PC-9 (cell line): ENCODE data around the gene ZCCHC8. TPM values are rescaled to one million over a fixed set of nuclear protein-coding genes. Genes with fewer than 3 reads are reported as not detected.

ENCODE experiments used
- BruUV-seq: library from RNA; stranded (reverse); fragments of 400-500 nt; replicated peaks from 2 replicates; lab custom pipeline; 2021; lab: Mats Ljungman, UMichigan
- CTCF ChIA-PET: fragments of 300-600 bp; sonication (Branson Sonifier 250); formaldehyde crosslinking; loops from one replicate; lab custom pipeline; 2022; ENCODE audit warnings: antibody characterized with exemption; lab: Charles Lee
- POLR2A ChIA-PET: fragments of 300-600 bp; sonication (Branson Sonifier 250); formaldehyde crosslinking; loops from one replicate; lab custom pipeline; 2022; ENCODE audit warnings: antibody characterized with exemption; ENCODE audit not compliant: unreplicated experiment; lab: Charles Lee
- DNase-seq, 2 experiments: peaks; one replicate each; pipeline versions ENCODE4 v3.0.0 to v3.0.0-alpha.2; 2015 to 2022; ENCODE audit warnings: mixed read lengths in 1 of 2
- H2AFZ ChIP-seq: fragments of 200-600 bp; sonication (generic); 2 replicates; pipeline ENCODE4 v1.8.1; 2017; ENCODE audit warnings: antibody characterized with exemption
- H3F3A ChIP-seq: fragments of 200-600 bp; sonication (generic); 2 replicates; pipeline ENCODE4 v1.8.1; 2017; ENCODE audit warnings: antibody characterized with exemption, mild to moderate bottlenecking, low read depth; ENCODE audit not compliant: insufficient read depth
- H3K27ac ChIP-seq: fragments of 200-600 bp; sonication (generic); 2 replicates; pipeline ENCODE4 v1.6.1; 2016; ENCODE audit warnings: mixed run types
- H3K27me3 ChIP-seq: fragments of 200-600 bp; sonication (generic); 2 replicates; pipeline ENCODE4 v1.6.1; 2016; ENCODE audit warnings: low read depth, mixed run types; ENCODE audit not compliant: insufficient read depth
- H3K36me3 ChIP-seq: fragments of 200-600 bp; sonication (generic); 2 replicates; pipeline ENCODE4 v1.6.1; 2016; ENCODE audit warnings: low read depth, mixed run types
- H3K4me1 ChIP-seq: fragments of 200-600 bp; sonication (generic); replicated peaks from 2 replicates; pipeline ENCODE4 v1.6.1; 2016; ENCODE audit warnings: mixed run types; ENCODE audit not compliant: insufficient read depth
- H3K4me2 ChIP-seq: fragments of 200-600 bp; sonication (generic); 2 replicates; pipeline ENCODE4 v1.6.1; 2017; ENCODE audit warnings: mixed run types
- H3K4me3 ChIP-seq: fragments of 200-600 bp; sonication (generic); 2 replicates; pipeline ENCODE4 v1.6.1; 2016; ENCODE audit warnings: mixed run types
- H3K79me2 ChIP-seq: fragments of 200-600 bp; sonication (generic); 2 replicates; pipeline ENCODE4 v1.6.1; 2017; ENCODE audit warnings: low read depth, mixed run types
- H3K9me2 ChIP-seq: fragments of 200-600 bp; sonication (generic); 2 replicates; pipeline ENCODE4 v1.8.1; 2017; ENCODE audit warnings: mild to moderate bottlenecking; ENCODE audit not compliant: insufficient read depth
- H3K9me3 ChIP-seq: fragments of 200-600 bp; sonication (generic); 2 replicates; pipeline ENCODE4 v1.8.1; 2016; ENCODE audit warnings: low read depth; ENCODE audit not compliant: insufficient read depth
- H4K20me1 ChIP-seq: fragments of 200-600 bp; sonication (generic); 2 replicates; pipeline ENCODE4 v1.8.1; 2017; ENCODE audit not compliant: insufficient read depth
- CTCF ChIP-seq: fragments of 200-600 bp; sonication (generic); conservative IDR thresholded peaks from 2 replicates; pipeline ENCODE4 v1.6.1; 2017; ENCODE audit warnings: mixed run types, antibody characterized with exemption, mild to moderate bottlenecking, moderate library complexity
- EZH2 ChIP-seq: fragments of 200-600 bp; sonication (generic); IDR thresholded peaks from 2 replicates; pipeline ENCODE4 v1.8.0; 2017; ENCODE audit warnings: antibody characterized with exemption, low read depth
- intact Hi-C: fragments of 100-400 bp; cut with micrococcal nuclease; formaldehyde crosslinking; loops from one replicate; pipeline ENCODE4 v1.10.0; 2022; ENCODE audit not compliant: unreplicated experiment
- total RNA-seq: library from RNA; stranded (reverse); gene quantifications from 2 replicates; pipeline ENCODE4 v1.2.3, GENCODE V29; 2021

ZCCHC8 gene
- total RNA-seq, 1 experiment from 2014 or later = 24.3 TPM

- peaks cover 36% of the 10 kb centered on the region for H3K79me2 ChIP-seq
- H3F3A ChIP-seq = peaks cover 30% of the 10 kb centered on the region
- H3K4me2 ChIP-seq = peak overlapping the region; percentile 100
- no peaks in the 10 kb centered on the region for H3K36me3 ChIP-seq
- peak overlapping the region; percentile 74 for H2AFZ ChIP-seq
- H3K9me3 ChIP-seq = no peaks in the 10 kb centered on the region
- H3K4me1 ChIP-seq = peaks cover 30% of the 10 kb centered on the region
- peak overlapping the region; percentile 71 for H3K4me3 ChIP-seq
- POLR2A ChIA-PET = interaction anchor here (0.6 to 1.0 kb wide), 2 partner anchors 23 to 1024 kb away, joined by 3 to 24 read pairs; partner anchors contain the start of gene RNF34
- H3K27me3 ChIP-seq = no peaks in the 10 kb centered on the region
- DNase-seq = peak; percentile 39 to 47
- CTCF ChIA-PET = interaction anchor here (0.5 to 0.6 kb wide), 2 partner anchors 44 to 813 kb away, joined by 3 to 9 read pairs; no protein-coding TSS in a partner anchor
- intact Hi-C loops = loop anchor here (1.0 kb wide), 1 partner anchor 48 kb away; no protein-coding TSS in a partner anchor
- H3K27ac ChIP-seq = peak overlapping the region; percentile 93
- no peaks in the 10 kb centered on the region for H4K20me1 ChIP-seq
- TSS peak; percentile 79 for BruUV-seq
- H3K9me2 ChIP-seq = no peaks in the 10 kb centered on the region
- TF ChIP-seq EZH2 (no peak), CTCF (no peak)
These were observed 77.2 kb downstream of the ZCCHC8 start for GRCh38 chr12:122423258-122424165.

- Histone ChIP-seq H3K4me1 (peaks cover 30% of the 10 kb centered on the region), H3K4me3 (peak overlapping the region; percentile 71), H2AFZ (peak overlapping the region; percentile 74), H3K27ac (peak overlapping the region; percentile 93), H3K9me3 (no peaks in the 10 kb centered on the region), H3K4me2 (peak overlapping the region; percentile 100), H3K27me3 (no peaks in the 10 kb centered on the region), H3K9me2 (no peaks in the 10 kb centered on the region), H4K20me1 (no peaks in the 10 kb centered on the region), H3F3A (peaks cover 32% of the 10 kb centered on the region), H3K36me3 (no peaks in the 10 kb centered on the region), H3K79me2 (peaks cover 43% of the 10 kb centered on the region)
- peak; percentile 34 to 69 for DNase-seq
- intact Hi-C loops = loop anchor here (1.0 kb wide), 2 partner anchors 49 to 55 kb away; no protein-coding TSS in a partner anchor
- POLR2A ChIA-PET = interaction anchor here (1.0 kb wide), 1 partner anchor 23 kb away, joined by 24 read pairs; no protein-coding TSS in a partner anchor
- CTCF ChIA-PET = interaction anchor here (0.6 kb wide), 2 partner anchors 22 to 812 kb away, joined by 3 to 10 read pairs; no protein-coding TSS in a partner anchor
- TF ChIP-seq CTCF = no peak
- no peak for TF ChIP-seq EZH2
- no TSS peak for BruUV-seq
These were observed 77.9 kb downstream of the ZCCHC8 start for GRCh38 chr12:122422730-122423257.
